GM12891 (cell line): ENCODE data around the gene UGDH.
A peak's percentile ranks its signal among the peaks of the same experiment; 100 is the strongest.

Experiments
- DNase-seq: peaks from one replicate; pipeline ENCODE4 v3.0.0; 2011; ENCODE audit warnings: low spot score; ENCODE audit not compliant: insufficient read length
- FAIRE-seq: peaks from 2 replicates; lab custom pipeline; 2011; peaks lifted over from hg19 to GRCh38; lab: Jason Lieb, UNC
- PAX5 ChIP-seq: IDR thresholded peaks from 2 replicates; pipeline ENCODE4 v1.6.1; 2011; ENCODE audit warnings: low read length, moderate library complexity, mild to moderate bottlenecking; ENCODE audit not compliant: insufficient read depth, severe bottlenecking
- POLR2A ChIP-seq: IDR thresholded peaks from 2 replicates; pipeline ENCODE4 v1.6.1; 2011; ENCODE audit warnings: low read depth, low read length, control low read depth
- POLR2AphosphoS5 ChIP-seq: IDR thresholded peaks from 2 replicates; pipeline ENCODE4 v1.6.1; 2011; ENCODE audit warnings: low read depth, low read length, control low read depth
- POU2F2 ChIP-seq: IDR thresholded peaks from 2 replicates; pipeline ENCODE4 v1.6.1; 2011; ENCODE audit warnings: low read depth, mild to moderate bottlenecking, control low read depth, low read length, moderate library complexity
- SPI1 ChIP-seq: IDR thresholded peaks from 2 replicates; pipeline ENCODE4 v1.6.1; 2011; ENCODE audit warnings: low read depth, low read length, control low read depth
- TAF1 ChIP-seq: IDR thresholded peaks from 2 replicates; pipeline ENCODE4 v1.6.1; 2011; ENCODE audit warnings: low read depth, low read length, control low read depth

Gene UGDH

GRCh38 chr4:39494354-39494753, 32.9 kb downstream of the UGDH start:
- no peak for TF ChIP-seq PAX5
- TF ChIP-seq POLR2A: no peak
- no peak for TF ChIP-seq TAF1
- TF ChIP-seq POLR2AphosphoS5: no peak
- TF ChIP-seq SPI1: no peak
- FAIRE-seq: no peak

GRCh38 chr4:39490322-39490721, 36.9 kb downstream of the UGDH start:
- TF ChIP-seq POLR2AphosphoS5: no peak
- no peak for TF ChIP-seq POU2F2
- TF ChIP-seq PAX5: no peak
- TF ChIP-seq SPI1: no peak
- TF ChIP-seq TAF1: no peak
- TF ChIP-seq POLR2A: no peak
- no peak for DNase-seq
- FAIRE-seq: no peak

More at GRCh38 chr4:39494354-39494753, 32.9 kb downstream of the UGDH start:
- DNase-seq: no peak

- FAIRE-seq (no peak), DNase-seq (no peak)
- TF ChIP-seq PAX5 (no peak), POLR2AphosphoS5 (no peak), POLR2A (no peak), SPI1 (no peak), POU2F2 (no peak), TAF1 (no peak)
Observed at GRCh38 chr4:39486221-39486804, 40.9 kb downstream of the UGDH start.

GRCh38 chr4:39484582-39485272, 42.5 kb downstream of the UGDH start:
- no peak for DNase-seq
- TF ChIP-seq POU2F2 (no peak), POLR2AphosphoS5 (no peak), SPI1 (no peak), POLR2A (no peak), TAF1 (no peak), PAX5 (no peak)
- no peak for FAIRE-seq

- no peak for FAIRE-seq
- no peak for TF ChIP-seq PAX5
- no peak for TF ChIP-seq TAF1
- TF ChIP-seq POU2F2: no peak
- TF ChIP-seq POLR2A: no peak
- no peak for TF ChIP-seq POLR2AphosphoS5
- TF ChIP-seq SPI1: no peak
- DNase-seq: no peak
Observed at GRCh38 chr4:39480902-39481695, 46.1 kb downstream of the UGDH start.

GRCh38 chr4:39480251-39480650, 47.0 kb downstream of the UGDH start:
- no peak for FAIRE-seq
- TF ChIP-seq PAX5: no peak

GRCh38 chr4:39476187-39476895, 50.9 kb downstream of the UGDH start:
- no peak for FAIRE-seq
- TF ChIP-seq SPI1 (no peak), POLR2A (no peak), POU2F2 (no peak), POLR2AphosphoS5 (no peak), TAF1 (no peak), PAX5 (no peak)
- no peak for DNase-seq

More at GRCh38 chr4:39480251-39480650, 47.0 kb downstream of the UGDH start:
- DNase-seq: no peak

GRCh38 chr4:39472396-39472795, 54.8 kb downstream of the UGDH start:
- DNase-seq (no peak), FAIRE-seq (no peak)

GRCh38 chr4:39470402-39470801, 56.8 kb downstream of the UGDH start:
- FAIRE-seq (peak; percentile 75), DNase-seq (no peak)
- TF ChIP-seq SPI1: no peak
- no peak for TF ChIP-seq TAF1
- TF ChIP-seq PAX5: no peak
- no peak for TF ChIP-seq POU2F2
- TF ChIP-seq POLR2A: no peak
- no peak for TF ChIP-seq POLR2AphosphoS5

More at GRCh38 chr4:39472396-39472795, 54.8 kb downstream of the UGDH start:
- TF ChIP-seq SPI1: no peak
- TF ChIP-seq POLR2A: no peak
- no peak for TF ChIP-seq POLR2AphosphoS5
- no peak for TF ChIP-seq TAF1
- no peak for TF ChIP-seq POU2F2
- no peak for TF ChIP-seq PAX5
